ENCODE data around the gene TWIST1.

Gene TWIST1

GRCh38 chr7:19107356-19108146 lies 9.9 kb downstream of the TWIST1 start:
- Histone ChIP-seq H3K4me2 (ENCODE audit: low read length) (no peak overlapping the region), H3K27ac (ENCODE audit: low read depth, low read length, poor library complexity, severe bottlenecking) (no peak overlapping the region), H3K4me1 (ENCODE audit: insufficient read depth, low read length, severe bottlenecking) (no peaks in the 10 kb centered on the region), H3K9ac (ENCODE audit: low read length) (no peak overlapping the region), H2AFZ (ENCODE audit: low read length) (no peak overlapping the region), H4K20me1 (ENCODE audit: insufficient read depth, low read length) (no peaks in the 10 kb centered on the region), H3F3A (ENCODE audit: insufficient read depth, low read length) (no peaks in the 10 kb centered on the region), H3K36me3 (ENCODE audit: insufficient read depth, low read length) (no peaks in the 10 kb centered on the region), H3K9me2 (ENCODE audit: low read depth, low read length) (no peaks in the 10 kb centered on the region), H3K9me3 (ENCODE audit: low read length) (no peaks in the 10 kb centered on the region), H3K27me3 (ENCODE audit: insufficient read depth, low read length) (no peaks in the 10 kb centered on the region), H3K79me2 (ENCODE audit: insufficient read depth, low read length) (no peaks in the 10 kb centered on the region), H3K4me3 (ENCODE audit: low read depth, low read length, poor library complexity, severe bottlenecking) (no peak overlapping the region)
- no peak for TF ChIP-seq EZH2 (IDR thresholded peaks at IDR 0.05; ENCODE audit: borderline replicate concordance, low read length)
- TF ChIP-seq, protein P1, sequence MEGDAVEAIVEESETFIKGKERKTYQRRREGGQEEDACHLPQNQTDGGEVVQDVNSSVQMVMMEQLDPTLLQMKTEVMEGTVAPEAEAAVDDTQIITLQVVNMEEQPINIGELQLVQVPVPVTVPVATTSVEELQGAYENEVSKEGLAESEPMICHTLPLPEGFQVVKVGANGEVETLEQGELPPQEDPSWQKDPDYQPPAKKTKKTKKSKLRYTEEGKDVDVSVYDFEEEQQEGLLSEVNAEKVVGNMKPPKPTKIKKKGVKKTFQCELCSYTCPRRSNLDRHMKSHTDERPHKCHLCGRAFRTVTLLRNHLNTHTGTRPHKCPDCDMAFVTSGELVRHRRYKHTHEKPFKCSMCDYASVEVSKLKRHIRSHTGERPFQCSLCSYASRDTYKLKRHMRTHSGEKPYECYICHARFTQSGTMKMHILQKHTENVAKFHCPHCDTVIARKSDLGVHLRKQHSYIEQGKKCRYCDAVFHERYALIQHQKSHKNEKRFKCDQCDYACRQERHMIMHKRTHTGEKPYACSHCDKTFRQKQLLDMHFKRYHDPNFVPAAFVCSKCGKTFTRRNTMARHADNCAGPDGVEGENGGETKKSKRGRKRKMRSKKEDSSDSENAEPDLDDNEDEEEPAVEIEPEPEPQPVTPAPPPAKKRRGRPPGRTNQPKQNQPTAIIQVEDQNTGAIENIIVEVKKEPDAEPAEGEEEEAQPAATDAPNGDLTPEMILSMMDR (IDR thresholded peaks at IDR 0.05; ENCODE audit: low read length), result no peak

DNA sequence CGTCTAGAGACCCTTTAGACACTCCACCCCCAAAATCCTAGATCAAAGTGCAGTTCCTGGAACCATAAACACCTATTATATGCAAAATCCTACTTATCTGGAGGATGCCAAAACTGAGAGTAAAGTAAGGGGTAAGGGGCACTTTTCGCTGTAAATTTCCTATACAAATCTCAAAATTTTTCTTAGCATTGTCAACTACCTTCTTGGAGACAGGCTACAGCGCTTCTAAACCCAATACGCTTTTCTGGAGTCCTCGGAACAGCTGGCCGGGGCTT lies 10.4 kb downstream of the TWIST1 start:
- H3K9me2 ChIP-seq (ENCODE audit: low read depth, low read length), result no peaks in the 10 kb centered on the region
- H3K36me3 ChIP-seq (ENCODE audit: insufficient read depth, low read length), result no peaks in the 10 kb centered on the region
- TF ChIP-seq, protein P1 (IDR thresholded peaks at IDR 0.05; ENCODE audit: low read length), result no peak
- TF ChIP-seq EZH2 (IDR thresholded peaks at IDR 0.05; ENCODE audit: borderline replicate concordance, low read length), result no peak
- no peak overlapping the region for H3K27ac ChIP-seq (ENCODE audit: low read depth, low read length, poor library complexity, severe bottlenecking)
- no peaks in the 10 kb centered on the region for H3K9me3 ChIP-seq (ENCODE audit: low read length)
- no peak overlapping the region for H2AFZ ChIP-seq (ENCODE audit: low read length)
- no peak overlapping the region for H3K4me2 ChIP-seq (ENCODE audit: low read length)
- no peak overlapping the region for H3K9ac ChIP-seq (ENCODE audit: low read length)
- H3K79me2 ChIP-seq (ENCODE audit: insufficient read depth, low read length), result no peaks in the 10 kb centered on the region
- no peaks in the 10 kb centered on the region for H3K4me1 ChIP-seq (ENCODE audit: insufficient read depth, low read length, severe bottlenecking)
- H4K20me1 ChIP-seq (ENCODE audit: insufficient read depth, low read length), result no peaks in the 10 kb centered on the region
- H3K27me3 ChIP-seq (ENCODE audit: insufficient read depth, low read length), result no peaks in the 10 kb centered on the region
- H3K4me3 ChIP-seq (ENCODE audit: low read depth, low read length, poor library complexity, severe bottlenecking), result no peak overlapping the region
- no peaks in the 10 kb centered on the region for H3F3A ChIP-seq (ENCODE audit: insufficient read depth, low read length)

DNA sequence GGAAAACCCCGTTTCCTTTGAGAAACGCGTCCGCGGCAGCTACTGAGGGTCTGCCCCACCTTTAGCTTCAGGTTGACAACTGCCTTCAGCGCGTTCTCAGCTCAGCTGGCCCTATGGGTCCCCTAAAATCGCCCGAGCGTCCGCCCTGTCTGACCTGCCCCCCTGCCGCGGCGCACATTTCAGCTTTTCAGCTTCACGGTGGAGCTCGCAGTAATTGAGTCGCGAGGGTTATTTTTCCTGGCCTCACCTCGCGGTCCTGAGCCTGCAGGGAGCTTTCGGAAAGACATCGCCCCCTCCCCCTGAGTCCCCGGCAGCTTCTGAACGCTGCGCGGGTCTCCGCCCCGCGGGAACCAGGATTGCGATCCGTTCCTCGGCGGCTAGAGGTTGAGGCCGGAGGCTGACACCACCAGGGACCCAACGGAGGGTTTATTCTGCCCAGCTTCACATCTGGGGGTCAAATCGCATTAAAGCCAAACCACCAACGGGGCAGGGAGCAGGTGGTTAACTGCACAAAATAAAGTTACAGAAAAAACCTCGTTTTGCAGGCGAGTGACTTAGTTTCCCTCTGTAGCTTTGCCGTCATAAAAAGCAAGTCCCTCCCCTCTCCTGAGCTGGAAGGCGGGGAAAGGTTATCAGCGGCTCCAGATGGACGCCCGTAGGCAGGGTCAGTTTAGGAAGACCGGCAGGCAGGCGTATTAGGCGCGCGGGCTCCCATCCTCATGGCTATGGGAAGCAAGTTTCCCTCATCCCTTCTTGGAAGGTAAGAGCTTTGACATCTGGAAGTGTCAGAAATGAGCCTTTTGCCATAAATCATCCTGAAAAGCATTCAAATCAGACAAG lies 11.0 kb downstream of the TWIST1 start:
- no peaks in the 10 kb centered on the region for H4K20me1 ChIP-seq (ENCODE audit: insufficient read depth, low read length)
- H3K4me1 ChIP-seq (ENCODE audit: insufficient read depth, low read length, severe bottlenecking), result no peaks in the 10 kb centered on the region
- H3K9me2 ChIP-seq (ENCODE audit: low read depth, low read length), result no peaks in the 10 kb centered on the region
- no peak overlapping the region for H3K27ac ChIP-seq (ENCODE audit: low read depth, low read length, poor library complexity, severe bottlenecking)
- no peaks in the 10 kb centered on the region for H3K27me3 ChIP-seq (ENCODE audit: insufficient read depth, low read length)
- no peaks in the 10 kb centered on the region for H3K36me3 ChIP-seq (ENCODE audit: insufficient read depth, low read length)
- H3K79me2 ChIP-seq (ENCODE audit: insufficient read depth, low read length), result no peaks in the 10 kb centered on the region
- H3K9me3 ChIP-seq (ENCODE audit: low read length), result no peaks in the 10 kb centered on the region
- no peaks in the 10 kb centered on the region for H3F3A ChIP-seq (ENCODE audit: insufficient read depth, low read length)
- no peak overlapping the region for H2AFZ ChIP-seq (ENCODE audit: low read length)
- TF ChIP-seq, protein P1 (IDR thresholded peaks at IDR 0.05; ENCODE audit: low read length), result no peak
- TF ChIP-seq EZH2 (IDR thresholded peaks at IDR 0.05; ENCODE audit: borderline replicate concordance, low read length), result no peak
- H3K4me3 ChIP-seq (ENCODE audit: low read depth, low read length, poor library complexity, severe bottlenecking), result no peak overlapping the region
- H3K9ac ChIP-seq (ENCODE audit: low read length), result no peak overlapping the region
- no peak overlapping the region for H3K4me2 ChIP-seq (ENCODE audit: low read length)

All from OCI-LY1 (cell line).